NB4 (cell line): ENCODE measurements around the gene CHAF1A.

ENCODE experiments used
- POLR2A ChIP-seq: IDR thresholded peaks from 2 replicates; pipeline ENCODE4 v1.6.1; 2011; ENCODE audit warnings: mild to moderate bottlenecking; ENCODE audit not compliant: insufficient read length; ENCODE audit errors: extremely low read depth
- TF ChIP-seq, protein P1 (sequence below): IDR thresholded peaks from one replicate; pipeline ENCODE4 v1.5.1; 2012; ENCODE audit warnings: low read depth, low read length

- TF ChIP-seq, protein P1, sequence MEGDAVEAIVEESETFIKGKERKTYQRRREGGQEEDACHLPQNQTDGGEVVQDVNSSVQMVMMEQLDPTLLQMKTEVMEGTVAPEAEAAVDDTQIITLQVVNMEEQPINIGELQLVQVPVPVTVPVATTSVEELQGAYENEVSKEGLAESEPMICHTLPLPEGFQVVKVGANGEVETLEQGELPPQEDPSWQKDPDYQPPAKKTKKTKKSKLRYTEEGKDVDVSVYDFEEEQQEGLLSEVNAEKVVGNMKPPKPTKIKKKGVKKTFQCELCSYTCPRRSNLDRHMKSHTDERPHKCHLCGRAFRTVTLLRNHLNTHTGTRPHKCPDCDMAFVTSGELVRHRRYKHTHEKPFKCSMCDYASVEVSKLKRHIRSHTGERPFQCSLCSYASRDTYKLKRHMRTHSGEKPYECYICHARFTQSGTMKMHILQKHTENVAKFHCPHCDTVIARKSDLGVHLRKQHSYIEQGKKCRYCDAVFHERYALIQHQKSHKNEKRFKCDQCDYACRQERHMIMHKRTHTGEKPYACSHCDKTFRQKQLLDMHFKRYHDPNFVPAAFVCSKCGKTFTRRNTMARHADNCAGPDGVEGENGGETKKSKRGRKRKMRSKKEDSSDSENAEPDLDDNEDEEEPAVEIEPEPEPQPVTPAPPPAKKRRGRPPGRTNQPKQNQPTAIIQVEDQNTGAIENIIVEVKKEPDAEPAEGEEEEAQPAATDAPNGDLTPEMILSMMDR, result no peak
- no peak for TF ChIP-seq POLR2A
Measured at GRCh38 chr19:4393947-4394590, 8.4 kb upstream of the CHAF1A start.
